Kidney (tissue), 14 donors: ENCODE measurements around the gene RHEBL1. TPM values are rescaled to one million over a fixed set of nuclear protein-coding genes. Genes with fewer than 3 reads are reported as not detected.

Source experiments
- DNase-seq, 5 donors: peaks; one replicate each; pipeline ENCODE4 v3.0.0-alpha.2; 2013 to 2020
- FAIRE-seq: peaks from 2 replicates; lab custom pipeline; 2012; peaks lifted over from hg19 to GRCh38; lab: Jason Lieb, UNC
- H3K27ac ChIP-seq, 2 donors: one replicate each; pipeline ENCODE4 v1.7.0; 2013; ENCODE audit warnings: low read depth in 2 of 2, low read length in 2 of 2, inconsistent platforms in 1 of 2
- H3K27me3 ChIP-seq: one replicate; pipeline ENCODE4 v1.7.1; 2013; ENCODE audit warnings: low read length, inconsistent platforms; ENCODE audit not compliant: control insufficient read depth, insufficient read depth
- H3K36me3 ChIP-seq, 3 donors: one replicate each; pipeline versions ENCODE4 v1.7.0 to v1.7.1; 2013; ENCODE audit warnings: low read length in 3 of 3, control low read depth in 1 of 3, inconsistent platforms in 1 of 3; ENCODE audit not compliant: insufficient read depth in 3 of 3, control insufficient read depth in 2 of 3
- H3K4me1 ChIP-seq, 3 donors: one replicate each; pipeline versions ENCODE4 v1.7.0 to v1.7.1; 2013; ENCODE audit warnings: low read length in 3 of 3, inconsistent platforms in 1 of 3, low read depth in 1 of 3; ENCODE audit not compliant: control insufficient read depth in 2 of 3, insufficient read depth in 2 of 3
- H3K4me3 ChIP-seq, 3 donors: one replicate each; pipeline versions ENCODE4 v1.7.0 to v1.8.1; 2013; ENCODE audit warnings: low read length in 3 of 3, control low read depth in 1 of 3, inconsistent platforms in 1 of 3
- H3K9ac ChIP-seq, 3 donors: one replicate each; pipeline versions ENCODE4 v1.7.0 to v1.7.1; 2013; ENCODE audit warnings: low read length in 3 of 3, control low read depth in 1 of 3, inconsistent platforms in 1 of 3
- H3K9me3 ChIP-seq, 3 donors: one replicate each; pipeline versions ENCODE4 v1.7.0 to v1.7.1; 2013; ENCODE audit warnings: low read length in 3 of 3, control low read depth in 1 of 3, inconsistent platforms in 1 of 3; ENCODE audit not compliant: control insufficient read depth in 2 of 3, insufficient read depth in 1 of 3
- intact Hi-C: fragments of 100-400 bp; cut with DNase I; formaldehyde crosslinking; loops from one replicate; pipeline ENCODE4 v1.11.1; 2022
- polyA plus RNA-seq: library from polyadenylated mRNA; stranded (reverse); fragments of 350-450 nt; fragmentation: Illumina TruSeq; extraction: RNeasy Lipid Tissue Mini Kit (QIAGEN cat#74804); gene quantifications from one replicate; pipeline ENCODE4 v1.2.3, GENCODE V29; 2014; ENCODE audit warnings: low read depth, low replicate concordance; ENCODE audit not compliant: insufficient read depth
- total RNA-seq: library from RNA; stranded (reverse); fragmentation: NEBNext Ultra II Directional; extraction: Animal tissue kit (Norgen Biotek cat#: 25700); gene quantifications from one replicate; pipeline ENCODE4 v1.2.1, GENCODE V29; 2021
- TF ChIP-seq, protein P1 (sequence below): IDR thresholded peaks from 3 replicates; pipeline ENCODE4 v1.5.1; 2012; ENCODE audit warnings: mild to moderate bottlenecking, moderate library complexity, borderline replicate concordance; ENCODE audit not compliant: insufficient read depth; ENCODE audit errors: extremely low read depth
- donor health status: control.
- donor health status: control.
- donor health status: control.
- donor health status: control.
- donor health status: control.
- donor health status: DM: yes; HTN: yes; CAD: no.
- donor health status: Normal renal cell carcinoma (clear cell type).

The RHEBL1 gene
- total and polyA plus RNA-seq, 2 donors from 2014 or later: 0.52 to 0.69 TPM

GRCh38 chr12:49091836-49092085, 22.0 kb upstream of the RHEBL1 start:
- Histone ChIP-seq H3K4me1 (peaks cover 0 to 34% (median 4%) of the 10 kb centered on the region in 3 donors), H3K27me3 (peaks cover 44% of the 10 kb centered on the region), H3K9me3 (no peaks in the 10 kb centered on the region), H3K36me3 (peaks cover 0 to 2% (median 0%) of the 10 kb centered on the region in 3 donors), H3K9ac (no peak overlapping the region), H3K27ac (no peak overlapping the region), H3K4me3 (no peak overlapping the region)
- intact Hi-C loops: no loop called here
- TF ChIP-seq, protein P1, sequence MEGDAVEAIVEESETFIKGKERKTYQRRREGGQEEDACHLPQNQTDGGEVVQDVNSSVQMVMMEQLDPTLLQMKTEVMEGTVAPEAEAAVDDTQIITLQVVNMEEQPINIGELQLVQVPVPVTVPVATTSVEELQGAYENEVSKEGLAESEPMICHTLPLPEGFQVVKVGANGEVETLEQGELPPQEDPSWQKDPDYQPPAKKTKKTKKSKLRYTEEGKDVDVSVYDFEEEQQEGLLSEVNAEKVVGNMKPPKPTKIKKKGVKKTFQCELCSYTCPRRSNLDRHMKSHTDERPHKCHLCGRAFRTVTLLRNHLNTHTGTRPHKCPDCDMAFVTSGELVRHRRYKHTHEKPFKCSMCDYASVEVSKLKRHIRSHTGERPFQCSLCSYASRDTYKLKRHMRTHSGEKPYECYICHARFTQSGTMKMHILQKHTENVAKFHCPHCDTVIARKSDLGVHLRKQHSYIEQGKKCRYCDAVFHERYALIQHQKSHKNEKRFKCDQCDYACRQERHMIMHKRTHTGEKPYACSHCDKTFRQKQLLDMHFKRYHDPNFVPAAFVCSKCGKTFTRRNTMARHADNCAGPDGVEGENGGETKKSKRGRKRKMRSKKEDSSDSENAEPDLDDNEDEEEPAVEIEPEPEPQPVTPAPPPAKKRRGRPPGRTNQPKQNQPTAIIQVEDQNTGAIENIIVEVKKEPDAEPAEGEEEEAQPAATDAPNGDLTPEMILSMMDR: no peak
- DNase-seq (no peak), FAIRE-seq (no peak)

GRCh38 chr12:49091056-49091835, 21.5 kb upstream of the RHEBL1 start:
- Histone ChIP-seq H3K27ac (no peak overlapping the region), H3K36me3 (no peaks in the 10 kb centered on the region), H3K9me3 (no peaks in the 10 kb centered on the region), H3K4me3 (no peak overlapping the region), H3K27me3 (peaks cover 44% of the 10 kb centered on the region), H3K4me1 (peaks cover 0 to 34% (median 4%) of the 10 kb centered on the region in 3 donors), H3K9ac (no peak overlapping the region)
- FAIRE-seq: no peak
- peak in 1 of 5 donors; percentile 19 for DNase-seq
- TF ChIP-seq, protein P1: no peak
- intact Hi-C loops: no loop called here

DNA sequence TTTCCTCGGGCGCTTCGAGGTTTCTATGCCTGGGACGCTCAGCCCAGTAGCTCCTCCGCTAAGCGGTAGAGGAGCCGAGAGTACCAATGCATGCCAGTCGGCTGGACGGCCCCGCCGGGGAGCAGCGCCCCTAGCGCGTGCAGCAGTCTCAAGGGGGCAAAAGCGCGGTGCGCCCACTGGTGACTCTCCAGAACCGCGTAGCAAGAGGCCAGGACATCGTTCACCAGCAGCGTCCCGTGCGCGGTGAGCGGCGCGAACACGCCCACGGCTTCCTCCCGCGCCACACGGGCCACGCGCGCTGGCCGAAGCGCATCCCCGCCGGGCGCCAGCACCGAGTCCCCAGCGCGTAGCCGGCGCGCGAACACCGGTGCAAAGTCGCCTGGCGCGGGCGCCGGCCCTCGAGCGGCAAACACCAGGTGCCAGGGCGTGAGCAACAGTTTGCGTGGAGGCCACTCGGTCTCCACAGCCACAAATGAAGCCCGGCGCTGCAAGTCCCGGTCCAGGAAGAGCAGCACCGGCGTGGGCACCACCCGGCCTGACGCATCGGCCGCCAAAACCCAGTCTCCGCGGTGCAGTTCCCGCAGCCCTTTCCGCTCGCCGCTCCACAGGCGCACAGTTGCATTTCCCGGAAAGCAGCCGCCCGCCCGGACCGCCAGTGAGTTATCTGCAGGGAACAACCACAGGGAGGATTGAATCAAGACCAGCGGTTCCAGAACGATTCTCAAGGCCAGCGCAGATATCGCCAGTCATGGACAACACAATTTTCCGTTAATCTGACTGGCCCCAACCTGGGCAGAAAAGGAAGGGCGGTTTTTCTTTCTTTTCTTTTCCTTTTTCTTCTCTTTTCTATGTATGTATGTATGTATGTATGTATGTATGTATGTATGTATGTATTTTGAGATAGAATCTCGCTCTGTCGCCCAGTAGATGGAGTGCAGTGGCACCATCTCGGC, 20.3 kb upstream of the RHEBL1 start:
- DNase-seq: peak; percentile 52 to 87 (median 61)
- H3K9me3 ChIP-seq: no peaks in the 10 kb centered on the region
- H3K27me3 ChIP-seq: peaks cover 44% of the 10 kb centered on the region
- H3K27ac ChIP-seq: no peak overlapping the region
- peaks cover 0 to 34% (median 4%) of the 10 kb centered on the region in 3 donors for H3K4me1 ChIP-seq
- TF ChIP-seq, protein P1: no peak
- no peaks in the 10 kb centered on the region for H3K36me3 ChIP-seq
- peak overlapping the region in 1 of 3 donors; percentile 8 for H3K4me3 ChIP-seq
- no peak for FAIRE-seq
- H3K9ac ChIP-seq: no peak overlapping the region
- intact Hi-C loops: no loop called here
